DND-41 (cell line): Measurements from ENCODE around the gene ZDHHC11.
"Not testable (repeated sequence)": the region's sequence is repeated elsewhere in the genome, so short reads cannot be mapped to it uniquely, and the experiment has no call there.

ENCODE experiments used
- CTCF ChIP-seq: IDR thresholded peaks from 2 replicates; pipeline ENCODE4 v1.5.1; 2012; ENCODE audit warnings: borderline replicate concordance, low read length, moderate library complexity, mild to moderate bottlenecking; ENCODE audit not compliant: poor library complexity, severe bottlenecking; ENCODE audit errors: extremely low read depth
- EZH2 ChIP-seq: IDR thresholded peaks from 3 replicates; pipeline ENCODE4 v1.6.1; 2012; ENCODE audit warnings: borderline replicate concordance, low read depth, mild to moderate bottlenecking, moderate library complexity, low read length, inconsistent platforms; ENCODE audit not compliant: severe bottlenecking

- TF ChIP-seq CTCF, EZH2: not testable (repeated sequence)
Measured at GRCh38 chr5:787224-787856, 63.4 kb downstream of the ZDHHC11 start.
